Heart left ventricle (tissue), 13 donors: ENCODE results near the gene KDM2A.

Experiments
- POLR2A ChIP-seq, 2 donors: fragments of 450-650 bp; IDR thresholded peaks; one replicate each; pipeline ENCODE4 v1.6.1; 2017; ENCODE audit warnings: antibody characterized with exemption in 2 of 2, mild to moderate bottlenecking in 2 of 2, moderate library complexity in 2 of 2
- TF ChIP-seq, protein P1 (sequence below), 12 donors: fragments of 200-600 bp; sonication (generic) in 4 of 12; IDR thresholded peaks; one replicate each; pipeline versions ENCODE4 v1.5.0 to v1.8.0; 2018 to 2022; ENCODE audit warnings: antibody characterized with exemption in 12 of 12, mild to moderate bottlenecking in 5 of 12
- donor health status: ischemic (EF 13 %, LVEDD 7.1; RV severe dilation, severe dysfunction).
- donor health status: DM: no; HTN: yes; CAD: no.
- donor health status: DM: no; HTN: no; CAD: no.
- donor health status: ischemic (EF 25% LVEDD 6.9; RV normal size, moderate dysfunction).
- donor health status: ischemic (EF 25% LVEDD 5.7; RV mildly dilated, moderate dysfunction).
- donor health status: ischemic (EF 35%, LVEDD 5.7; RV mildly dilated, moderate dysfunction).
- donor health status: nonischemic (EF 11% LVEDD 7.7; RV severe dilation, severe dysfunction).
- donor health status: DM: yes; HTN: yes; CAD: no.
- donor health status: PGD.
- donor health status: ischemic (EF 29% LVEDD 5.4; RV normal size, mild dysfunction).
- donor health status: nonischemic (EF 23%, LVEDD 6.1; RV moderate dilation, normal function).

DNA sequence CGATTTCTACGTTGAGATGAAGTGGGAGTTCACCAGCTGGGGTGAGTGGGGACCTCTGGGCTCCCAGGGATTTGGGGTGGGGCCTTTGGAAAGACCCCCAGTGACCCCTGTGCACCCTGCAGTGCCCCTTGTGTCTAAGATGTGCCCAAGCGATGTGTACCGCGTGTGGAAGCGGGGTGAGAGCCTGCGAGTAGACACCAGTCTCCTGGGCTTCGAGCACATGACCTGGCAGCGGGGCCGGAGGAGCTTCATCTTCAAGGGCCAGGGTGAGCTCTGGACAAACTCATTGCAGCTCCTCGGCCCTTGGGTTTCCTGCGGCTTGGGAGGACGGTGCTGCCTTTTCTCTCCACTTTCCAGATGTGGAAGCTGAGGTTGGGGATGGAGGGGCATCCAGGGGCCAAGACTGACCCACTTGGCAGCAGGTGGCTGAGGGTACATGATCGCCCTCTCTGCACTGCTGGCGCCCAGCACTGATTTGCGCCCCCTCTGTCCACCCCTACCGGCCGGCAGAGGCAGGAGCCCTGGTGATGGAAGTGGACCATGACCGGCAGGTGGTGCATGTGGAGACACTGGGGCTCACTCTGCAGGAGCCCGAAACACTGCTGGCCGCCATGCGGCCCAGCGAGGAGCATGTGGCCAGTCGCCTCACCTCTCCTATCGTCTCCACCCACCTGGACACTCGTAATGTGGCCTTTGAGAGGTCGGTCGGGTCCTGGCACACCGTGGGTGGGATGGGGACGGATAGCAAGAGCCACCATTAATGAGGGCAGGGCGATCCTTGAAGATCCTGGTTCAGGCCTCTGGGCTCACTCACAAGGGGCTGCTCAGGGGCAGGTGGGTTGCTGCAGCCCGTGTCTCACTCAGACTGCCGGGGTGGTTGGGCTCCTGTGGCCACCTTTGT lies 172.7 kb downstream of the KDM2A start:
- TF ChIP-seq, protein P1, sequence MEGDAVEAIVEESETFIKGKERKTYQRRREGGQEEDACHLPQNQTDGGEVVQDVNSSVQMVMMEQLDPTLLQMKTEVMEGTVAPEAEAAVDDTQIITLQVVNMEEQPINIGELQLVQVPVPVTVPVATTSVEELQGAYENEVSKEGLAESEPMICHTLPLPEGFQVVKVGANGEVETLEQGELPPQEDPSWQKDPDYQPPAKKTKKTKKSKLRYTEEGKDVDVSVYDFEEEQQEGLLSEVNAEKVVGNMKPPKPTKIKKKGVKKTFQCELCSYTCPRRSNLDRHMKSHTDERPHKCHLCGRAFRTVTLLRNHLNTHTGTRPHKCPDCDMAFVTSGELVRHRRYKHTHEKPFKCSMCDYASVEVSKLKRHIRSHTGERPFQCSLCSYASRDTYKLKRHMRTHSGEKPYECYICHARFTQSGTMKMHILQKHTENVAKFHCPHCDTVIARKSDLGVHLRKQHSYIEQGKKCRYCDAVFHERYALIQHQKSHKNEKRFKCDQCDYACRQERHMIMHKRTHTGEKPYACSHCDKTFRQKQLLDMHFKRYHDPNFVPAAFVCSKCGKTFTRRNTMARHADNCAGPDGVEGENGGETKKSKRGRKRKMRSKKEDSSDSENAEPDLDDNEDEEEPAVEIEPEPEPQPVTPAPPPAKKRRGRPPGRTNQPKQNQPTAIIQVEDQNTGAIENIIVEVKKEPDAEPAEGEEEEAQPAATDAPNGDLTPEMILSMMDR (IDR thresholded peaks at IDR 0.05) = no peak
- TF ChIP-seq POLR2A (IDR thresholded peaks at IDR 0.05) = no peak
